IPS-18a (cell line): ENCODE data around the gene RNF144A.

Source experiments
- H3K27ac ChIP-seq: one replicate; pipeline ENCODE4 v1.5.1; 2013; ENCODE audit warnings: low read length
- H3K27me3 ChIP-seq: one replicate; pipeline ENCODE4 v1.6.1; 2013; ENCODE audit warnings: mild to moderate bottlenecking, low read length; ENCODE audit not compliant: control insufficient read depth, insufficient read depth
- H3K36me3 ChIP-seq: one replicate; pipeline ENCODE4 v1.6.1; 2013; ENCODE audit warnings: low read depth, low read length; ENCODE audit not compliant: control insufficient read depth
- H3K4me1 ChIP-seq: one replicate; pipeline ENCODE4 v1.6.1; 2013; ENCODE audit warnings: low read depth, low read length; ENCODE audit not compliant: control insufficient read depth
- H3K4me3 ChIP-seq: one replicate; pipeline ENCODE4 v1.5.1; 2013; ENCODE audit warnings: low read length
- H3K9ac ChIP-seq: one replicate; pipeline ENCODE4 v1.6.1; 2013; ENCODE audit warnings: mild to moderate bottlenecking, low read length, moderate library complexity
- H3K9me3 ChIP-seq: one replicate; pipeline ENCODE4 v1.6.1; 2013; ENCODE audit warnings: low read depth, low read length; ENCODE audit not compliant: control insufficient read depth

RNF144A gene

DNA sequence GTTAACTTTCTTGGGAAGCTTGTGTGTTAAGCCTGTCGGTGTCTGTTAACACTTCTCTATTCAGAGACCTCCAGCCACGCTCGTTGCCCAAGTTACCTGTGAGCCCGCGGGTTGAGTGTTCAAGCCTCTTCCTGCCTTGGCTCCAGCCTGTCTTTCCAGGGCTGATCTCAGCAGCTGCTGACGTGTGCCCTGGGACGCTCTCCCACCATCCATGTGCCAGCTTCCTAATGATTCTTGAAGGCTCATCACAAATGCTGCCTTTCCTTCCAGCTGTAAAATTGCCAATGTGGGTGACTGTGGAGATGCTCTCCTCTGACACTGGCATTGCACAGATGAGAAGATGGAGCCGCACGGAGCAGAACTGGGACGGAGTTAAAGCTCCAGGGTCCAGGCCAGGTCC, 6.1 kb downstream of the RNF144A start:
- Histone ChIP-seq H3K36me3 (no peaks in the 10 kb centered on the region), H3K9me3 (no peaks in the 10 kb centered on the region), H3K4me3 (no peak overlapping the region), H3K9ac (no peak overlapping the region), H3K27ac (no peak overlapping the region), H3K27me3 (peaks cover 4% of the 10 kb centered on the region), H3K4me1 (no peaks in the 10 kb centered on the region)

DNA sequence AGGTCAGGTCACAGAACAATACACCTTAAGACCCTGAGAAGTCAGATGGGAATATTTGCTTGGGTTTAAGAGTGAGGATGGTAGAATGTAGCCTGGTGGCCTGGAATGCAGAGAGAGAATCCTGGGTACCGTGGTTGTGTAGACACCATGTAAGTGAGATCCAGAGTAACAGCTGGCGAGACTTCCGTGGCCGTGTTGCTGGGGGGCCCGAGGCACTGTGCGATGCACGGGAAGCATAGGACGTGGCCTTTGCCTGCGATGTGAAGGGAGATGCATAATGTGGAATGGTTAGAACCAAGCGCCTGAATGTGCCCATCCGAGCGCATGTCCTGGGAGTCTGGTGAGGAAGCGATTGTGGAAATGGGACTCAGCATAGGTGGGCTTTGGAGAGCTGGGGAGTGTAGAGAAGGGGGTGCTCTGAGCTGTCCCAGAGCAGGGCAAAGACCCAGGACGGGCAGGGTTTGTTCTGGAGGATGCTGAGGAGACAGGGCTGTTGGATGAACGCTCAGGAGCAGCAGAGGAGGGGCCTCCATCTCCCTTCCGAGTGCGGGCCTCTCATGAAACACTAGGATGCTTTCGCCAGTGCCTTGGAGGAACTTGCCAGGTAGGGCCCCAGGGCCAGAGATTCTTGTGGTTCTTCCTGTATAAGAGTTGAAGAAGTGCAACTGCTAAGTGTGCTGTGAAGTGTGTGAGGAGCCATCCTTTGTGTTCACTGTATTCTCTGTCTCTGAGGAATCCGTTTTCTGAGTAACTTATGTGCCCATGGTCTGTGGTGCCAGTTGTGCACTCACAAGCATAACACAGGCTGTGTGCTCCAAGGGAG, 7.1 kb downstream of the RNF144A start:
- no peaks in the 10 kb centered on the region for H3K36me3 ChIP-seq
- no peak overlapping the region for H3K27ac ChIP-seq
- H3K9ac ChIP-seq = no peak overlapping the region

DNA sequence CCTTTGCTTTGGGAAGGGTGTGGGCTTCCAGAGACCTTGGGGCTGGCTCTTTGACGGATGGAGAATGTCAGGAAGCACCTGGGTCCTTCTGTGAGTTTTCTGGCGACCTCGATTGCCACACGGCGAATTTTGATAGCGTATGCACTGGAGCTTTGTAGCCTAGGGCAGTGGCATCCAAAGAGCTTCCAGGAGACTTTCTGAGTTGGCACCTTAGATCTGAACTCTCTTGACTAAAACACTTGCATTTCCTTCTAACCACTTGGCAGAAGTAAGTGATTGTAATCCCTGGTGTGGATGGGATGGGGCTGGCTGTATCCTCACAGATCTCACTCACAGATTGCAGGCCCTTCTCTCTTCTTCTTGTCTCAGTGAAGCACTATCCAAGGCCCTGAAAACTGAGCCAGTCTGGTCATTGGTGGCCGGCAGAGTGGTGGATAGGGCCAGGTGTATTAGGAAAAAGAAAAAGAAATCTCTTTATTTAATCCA, 7.8 kb downstream of the RNF144A start:
- Histone ChIP-seq H3K9ac (no peak overlapping the region), H3K27ac (no peak overlapping the region), H3K4me1 (peaks cover 4% of the 10 kb centered on the region)

More for the DNA sequence above, 7.1 kb downstream of the RNF144A start:
- Histone ChIP-seq H3K4me3 (no peak overlapping the region), H3K27me3 (no peaks in the 10 kb centered on the region), H3K4me1 (peaks cover 4% of the 10 kb centered on the region), H3K9me3 (no peaks in the 10 kb centered on the region)

DNA sequence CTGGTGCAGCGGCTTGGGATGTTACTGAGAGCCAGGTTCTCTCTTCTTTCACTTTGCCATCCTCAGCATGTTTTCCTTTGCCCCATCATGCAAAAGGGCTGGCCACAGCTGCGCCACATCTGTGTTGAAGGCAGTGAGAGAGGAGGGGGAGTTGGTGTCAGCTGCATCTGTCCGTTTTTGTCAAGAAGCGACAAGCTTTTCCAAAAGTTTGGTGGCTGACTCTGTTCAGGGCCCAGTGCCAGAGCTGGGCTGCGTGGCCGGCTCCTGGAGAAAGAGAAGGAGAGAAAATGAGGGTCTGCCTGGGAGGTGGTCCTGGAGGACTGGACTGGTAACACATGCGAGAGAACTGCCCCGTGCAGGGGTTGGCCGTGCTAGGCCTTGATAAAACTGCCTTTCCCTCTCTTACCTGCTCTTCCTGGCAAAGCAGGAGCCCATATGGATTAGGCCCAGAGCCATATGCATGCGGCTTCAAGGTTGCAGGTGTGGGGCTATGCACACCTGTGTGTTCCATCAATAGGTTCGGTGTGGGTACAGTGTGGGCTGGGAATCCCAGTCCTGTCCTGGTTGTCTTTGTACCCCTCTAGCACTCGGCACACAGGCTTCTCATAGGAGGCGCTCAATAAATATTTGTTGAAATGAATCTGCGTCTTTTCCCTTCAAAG, 9.0 kb downstream of the RNF144A start:
- Histone ChIP-seq H3K27me3 (no peaks in the 10 kb centered on the region), H3K36me3 (no peaks in the 10 kb centered on the region), H3K27ac (no peak overlapping the region), H3K4me1 (peaks cover 9% of the 10 kb centered on the region), H3K9ac (no peak overlapping the region), H3K9me3 (no peaks in the 10 kb centered on the region), H3K4me3 (no peak overlapping the region)

More for the DNA sequence above, 7.8 kb downstream of the RNF144A start:
- Histone ChIP-seq H3K4me3 (no peak overlapping the region), H3K36me3 (no peaks in the 10 kb centered on the region), H3K9me3 (no peaks in the 10 kb centered on the region), H3K27me3 (no peaks in the 10 kb centered on the region)

DNA sequence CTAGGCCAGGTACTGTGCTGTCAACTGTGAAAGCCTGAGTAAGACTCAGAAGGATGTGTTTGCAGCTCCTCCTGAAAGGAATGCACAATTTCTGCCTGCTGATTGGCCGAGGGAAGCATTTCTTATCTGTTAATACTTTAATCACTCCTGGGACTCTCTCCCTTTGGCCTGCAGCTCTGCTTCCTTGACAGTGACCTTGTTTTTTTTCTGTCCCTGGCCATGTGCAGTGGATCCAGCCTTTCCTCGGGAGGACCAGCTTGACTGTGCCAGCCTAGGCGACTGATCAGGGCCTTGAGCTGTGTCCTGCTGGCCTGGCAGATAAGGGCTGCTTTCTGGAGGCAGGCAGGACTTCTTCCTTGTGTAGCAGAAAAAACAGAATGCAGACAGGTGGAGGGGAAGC, 10.0 kb downstream of the RNF144A start:
- H3K27ac ChIP-seq = no peak overlapping the region
- no peaks in the 10 kb centered on the region for H3K27me3 ChIP-seq
- H3K4me1 ChIP-seq = peaks cover 16% of the 10 kb centered on the region
- no peak overlapping the region for H3K9ac ChIP-seq
- H3K36me3 ChIP-seq = no peaks in the 10 kb centered on the region
- no peaks in the 10 kb centered on the region for H3K9me3 ChIP-seq
- no peak overlapping the region for H3K4me3 ChIP-seq

DNA sequence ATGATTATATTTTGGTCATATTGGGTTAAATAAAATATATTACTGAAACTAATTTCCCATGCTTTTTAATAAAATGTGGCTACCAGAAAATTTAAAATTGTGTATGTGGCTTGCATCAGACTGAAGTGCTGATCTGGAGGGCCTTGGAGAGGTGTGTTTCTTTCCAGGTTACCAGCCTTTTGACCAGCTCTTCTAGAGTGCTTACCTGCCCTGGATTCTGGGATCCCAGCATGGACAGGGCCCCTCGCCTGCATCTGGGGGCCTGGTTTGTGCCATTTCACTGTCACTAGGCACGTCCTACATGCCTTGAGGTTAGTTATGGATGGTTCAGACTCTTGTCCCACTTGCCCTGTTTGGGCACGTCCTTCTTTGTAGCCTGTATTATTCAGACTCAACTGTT, 10.5 kb downstream of the RNF144A start:
- Histone ChIP-seq H3K27me3 (no peaks in the 10 kb centered on the region), H3K9me3 (no peaks in the 10 kb centered on the region), H3K4me1 (peaks cover 16% of the 10 kb centered on the region), H3K36me3 (no peaks in the 10 kb centered on the region), H3K4me3 (no peak overlapping the region), H3K27ac (no peak overlapping the region), H3K9ac (no peak overlapping the region)

DNA sequence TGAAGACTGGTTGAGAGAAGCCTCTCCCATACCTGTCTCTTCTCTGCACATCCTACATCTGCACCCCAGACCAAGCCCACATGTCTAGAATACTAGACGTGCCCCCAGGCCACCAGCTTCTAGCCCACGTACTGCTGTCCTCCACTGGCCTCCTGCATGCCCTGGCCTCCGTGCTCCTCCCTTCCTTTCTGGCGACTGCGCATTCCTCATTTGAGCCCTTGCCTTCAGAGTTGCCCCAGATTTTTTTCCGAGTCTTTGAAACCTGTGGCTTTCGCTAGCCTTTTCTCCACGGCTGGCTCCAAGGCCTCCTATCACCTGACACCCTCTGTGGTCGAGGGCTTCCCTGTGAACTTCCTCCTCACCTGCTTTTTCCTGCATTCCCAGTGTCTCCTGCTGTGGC, 11.2 kb downstream of the RNF144A start:
- Histone ChIP-seq H3K36me3 (no peaks in the 10 kb centered on the region), H3K9ac (no peak overlapping the region), H3K9me3 (no peaks in the 10 kb centered on the region), H3K4me1 (peaks cover 16% of the 10 kb centered on the region), H3K27me3 (no peaks in the 10 kb centered on the region), H3K4me3 (no peak overlapping the region), H3K27ac (no peak overlapping the region)

DNA sequence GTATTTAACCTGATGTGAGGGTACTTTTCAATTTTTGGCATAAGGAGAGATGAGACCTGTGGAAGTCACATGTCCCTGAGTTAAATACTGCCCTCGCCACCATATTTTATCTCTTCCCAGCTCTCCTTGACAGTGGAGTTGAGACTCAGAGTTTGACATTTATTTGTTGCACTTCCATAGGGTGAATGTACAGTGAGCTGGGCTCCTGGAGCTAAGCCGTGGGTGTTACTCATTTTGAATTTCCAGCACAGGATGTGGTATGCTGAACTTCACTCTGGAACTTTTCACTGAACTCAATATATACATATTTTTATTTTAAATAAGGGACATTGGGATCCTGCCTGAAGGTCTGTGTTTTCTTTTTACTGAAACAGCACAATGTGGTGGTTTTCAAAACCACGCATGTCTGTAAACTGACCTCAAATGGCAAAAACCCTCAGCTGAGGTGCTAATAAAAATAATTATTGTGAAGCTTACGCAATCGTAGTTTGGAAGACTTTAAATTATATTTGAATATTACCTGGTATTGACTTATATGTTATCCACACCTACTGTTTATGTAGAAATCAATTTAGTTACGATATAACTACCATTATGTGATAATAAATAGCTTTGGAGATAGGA, 12.1 kb downstream of the RNF144A start:
- Histone ChIP-seq H3K36me3 (no peaks in the 10 kb centered on the region), H3K4me3 (no peak overlapping the region), H3K27me3 (no peaks in the 10 kb centered on the region), H3K9ac (no peak overlapping the region), H3K4me1 (peaks cover 16% of the 10 kb centered on the region), H3K27ac (no peak overlapping the region), H3K9me3 (no peaks in the 10 kb centered on the region)

DNA sequence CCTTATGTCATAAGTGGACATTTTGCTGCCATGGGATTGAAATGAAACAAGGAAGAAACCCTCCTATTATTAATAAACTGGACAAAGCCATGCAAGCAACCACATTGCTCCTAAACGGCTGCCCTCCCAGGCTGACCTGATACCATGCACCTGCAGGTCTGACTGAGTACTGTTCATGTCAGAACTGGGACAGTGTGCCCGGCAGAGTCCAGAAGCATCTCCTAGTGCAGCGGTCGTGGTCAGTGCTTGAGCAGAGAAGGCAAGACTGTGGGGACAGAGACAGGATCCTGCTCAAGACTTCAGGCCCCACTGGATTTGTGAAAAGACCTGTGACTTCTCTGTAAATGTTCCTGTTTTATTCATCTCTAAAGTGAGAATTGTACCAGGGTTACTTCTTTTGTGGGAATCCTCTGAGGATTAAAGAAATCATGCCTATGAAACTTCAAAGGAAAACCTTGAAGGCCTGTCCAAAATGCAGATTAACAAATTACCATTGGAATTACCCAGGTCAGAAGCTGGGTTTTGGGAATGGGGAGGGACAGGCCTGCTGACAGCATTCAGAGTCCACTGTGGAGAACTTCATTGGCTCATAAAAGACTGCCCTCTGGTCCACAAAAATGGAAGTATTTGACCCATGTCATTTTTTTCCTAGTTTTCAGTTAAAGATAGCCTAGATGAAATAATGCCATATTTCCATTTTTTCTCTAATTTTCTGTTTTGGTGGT, 13.9 kb downstream of the RNF144A start:
- Histone ChIP-seq H3K27ac (no peak overlapping the region), H3K9me3 (no peaks in the 10 kb centered on the region), H3K36me3 (no peaks in the 10 kb centered on the region), H3K9ac (no peak overlapping the region), H3K4me3 (no peak overlapping the region), H3K4me1 (peaks cover 16% of the 10 kb centered on the region), H3K27me3 (no peaks in the 10 kb centered on the region)

DNA sequence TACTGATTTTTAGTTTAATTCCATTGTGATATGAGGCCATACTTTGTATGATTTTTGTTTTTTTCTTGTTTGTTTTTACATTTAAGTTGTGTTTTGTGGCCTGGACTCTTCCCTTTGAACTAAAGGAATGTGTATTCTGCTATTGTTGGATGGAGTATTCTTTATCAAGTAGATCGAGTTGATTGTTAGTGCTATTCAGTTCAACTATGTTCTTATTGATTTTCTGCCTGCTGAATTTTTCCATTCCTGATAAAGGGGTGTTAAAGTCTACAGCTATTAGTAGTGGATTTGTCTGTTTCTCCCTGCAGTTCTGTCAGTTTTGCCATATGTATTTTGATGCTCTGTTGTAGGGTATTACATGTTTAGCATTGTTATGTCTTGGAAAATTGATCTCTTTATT, 14.5 kb downstream of the RNF144A start:
- Histone ChIP-seq H3K4me1 (peaks cover 16% of the 10 kb centered on the region), H3K27me3 (no peaks in the 10 kb centered on the region), H3K36me3 (no peaks in the 10 kb centered on the region), H3K9ac (no peak overlapping the region), H3K4me3 (no peak overlapping the region), H3K27ac (no peak overlapping the region), H3K9me3 (no peaks in the 10 kb centered on the region)

DNA sequence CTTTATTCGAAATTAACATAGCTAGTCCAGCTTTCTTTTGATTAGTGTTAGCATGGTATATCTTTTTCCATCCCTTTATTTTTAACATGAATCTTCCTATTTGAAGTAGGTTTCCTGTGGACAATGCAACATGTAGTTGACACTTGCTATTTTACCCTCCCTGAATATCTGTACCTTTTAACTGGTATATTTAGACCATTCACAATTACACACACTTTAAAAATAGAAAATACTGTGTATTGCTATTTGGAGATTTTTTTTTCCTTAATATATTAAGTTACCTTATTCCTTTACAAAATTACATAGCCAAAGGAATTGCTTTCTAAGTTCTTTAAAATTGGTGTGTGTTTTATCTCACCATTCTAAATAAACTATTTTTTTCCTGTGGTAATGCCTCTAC, 15.0 kb downstream of the RNF144A start:
- Histone ChIP-seq H3K4me3 (no peak overlapping the region), H3K4me1 (peaks cover 16% of the 10 kb centered on the region), H3K9ac (no peak overlapping the region), H3K36me3 (no peaks in the 10 kb centered on the region), H3K27ac (no peak overlapping the region), H3K27me3 (no peaks in the 10 kb centered on the region), H3K9me3 (no peaks in the 10 kb centered on the region)
